SK-N-SH treated with all-trans-retinoic acid at 6 μM for 48 hours (cell line): Measurements from ENCODE around the gene PCID2.

ENCODE experiments used
- ATAC-seq: fragments of 200-7000 bp; cut with Tn5 transposase; 3 replicates; pipeline ENCODE4 v1.9.1; 2020; ENCODE audit warnings: mild to moderate bottlenecking, moderate library complexity
- ARNTL ChIP-seq: fragments of 450-650 bp; formaldehyde crosslinking; IDR thresholded peaks from 2 replicates; pipeline ENCODE4 v1.5.0; 2020; ENCODE audit warnings: low read depth, mild to moderate bottlenecking, moderate library complexity, borderline replicate concordance
- BACH2 ChIP-seq: fragments of 250-450 bp; sonication (Bioruptor Pico); IDR thresholded peaks from 2 replicates; pipeline ENCODE4 v1.9.0; 2021; ENCODE audit warnings: mild to moderate bottlenecking, borderline replicate concordance
- CSDC2 ChIP-seq: fragments of 250-450 bp; sonication (Bioruptor Pico); IDR thresholded peaks from 2 replicates; pipeline ENCODE4 v1.5.0; 2020; ENCODE audit warnings: mild to moderate bottlenecking, moderate library complexity
- GLIS3 ChIP-seq: fragments of 250-450 bp; sonication (Bioruptor Pico); IDR thresholded peaks from 2 replicates; pipeline ENCODE4 v1.5.0; 2020; ENCODE audit warnings: mild to moderate bottlenecking, moderate library complexity
- ISL1 ChIP-seq: fragments of 250-450 bp; sonication (Bioruptor Pico); IDR thresholded peaks from 2 replicates; pipeline ENCODE4 v2.1.2; 2022; ENCODE audit warnings: mild to moderate bottlenecking, moderate library complexity
- OSR1 ChIP-seq: fragments of 250-450 bp; sonication (Bioruptor Pico); IDR thresholded peaks from 2 replicates; pipeline ENCODE4 v1.8.0; 2022; ENCODE audit warnings: moderate library complexity, mild to moderate bottlenecking, inconsistent platforms
- PATZ1 ChIP-seq: fragments of 250-450 bp; sonication (Bioruptor Pico); IDR thresholded peaks from 2 replicates; pipeline ENCODE4 v1.8.0; 2020; ENCODE audit warnings: mild to moderate bottlenecking, moderate library complexity, borderline replicate concordance
- POU6F1 ChIP-seq: fragments of 250-450 bp; sonication (Bioruptor Pico); IDR thresholded peaks from 2 replicates; pipeline ENCODE4 v1.8.0; 2021; ENCODE audit warnings: low read depth, mild to moderate bottlenecking, moderate library complexity, borderline replicate concordance
- PPARA ChIP-seq: fragments of 250-450 bp; sonication (Bioruptor Pico); IDR thresholded peaks from 2 replicates; pipeline ENCODE4 v1.5.0; 2020; ENCODE audit warnings: mild to moderate bottlenecking, borderline replicate concordance
- RARB ChIP-seq: fragments of 250-450 bp; sonication (Bioruptor Pico); IDR thresholded peaks from 2 replicates; pipeline ENCODE4 v1.8.0; 2021; ENCODE audit warnings: mild to moderate bottlenecking, moderate library complexity
- SNAI2 ChIP-seq: fragments of 250-450 bp; sonication (Bioruptor Pico); IDR thresholded peaks from 2 replicates; pipeline ENCODE4 v1.5.0; 2020; ENCODE audit warnings: mild to moderate bottlenecking, moderate library complexity
- TCF4 ChIP-seq: fragments of 250-450 bp; sonication (Bioruptor Pico); IDR thresholded peaks from 2 replicates; pipeline ENCODE4 v1.8.0; 2021; ENCODE audit warnings: mild to moderate bottlenecking, moderate library complexity, borderline replicate concordance
- TOX ChIP-seq: fragments of 250-450 bp; sonication (Bioruptor Pico); IDR thresholded peaks from 2 replicates; pipeline ENCODE4 v1.8.0; 2021; ENCODE audit warnings: mild to moderate bottlenecking, moderate library complexity, borderline replicate concordance
- TSHZ2 ChIP-seq: fragments of 250-450 bp; sonication (Bioruptor Pico); IDR thresholded peaks from 2 replicates; pipeline ENCODE4 v1.5.0; 2020; ENCODE audit warnings: mild to moderate bottlenecking, moderate library complexity
- ZC3H10 ChIP-seq: fragments of 250-450 bp; sonication (Bioruptor Pico); IDR thresholded peaks from 2 replicates; pipeline ENCODE4 v1.5.1; 2021; ENCODE audit warnings: mild to moderate bottlenecking, moderate library complexity
- ZFP3 ChIP-seq: fragments of 250-450 bp; sonication (Bioruptor Pico); IDR thresholded peaks from 2 replicates; pipeline ENCODE4 v1.5.0; 2020; ENCODE audit warnings: mild to moderate bottlenecking, moderate library complexity
- ZFP30 ChIP-seq: fragments of 450-650 bp; formaldehyde crosslinking; IDR thresholded peaks from 2 replicates; pipeline ENCODE4 v1.5.0; 2022; ENCODE audit warnings: mild to moderate bottlenecking, moderate library complexity
- ZNF565 ChIP-seq: fragments of 450-650 bp; formaldehyde crosslinking; conservative IDR thresholded peaks from 2 replicates; pipeline ENCODE4 v1.5.0; 2020; ENCODE audit warnings: low read depth, mild to moderate bottlenecking, moderate library complexity
- ZNF70 ChIP-seq: fragments of 450-650 bp; formaldehyde crosslinking; IDR thresholded peaks from 2 replicates; pipeline ENCODE4 v1.5.0; 2020; ENCODE audit warnings: mild to moderate bottlenecking, moderate library complexity
- ZNF8 ChIP-seq: fragments of 450-650 bp; formaldehyde crosslinking; IDR thresholded peaks from 2 replicates; pipeline ENCODE4 v1.5.0; 2020; ENCODE audit warnings: mild to moderate bottlenecking, moderate library complexity
- TF ChIP-seq, protein P1 (sequence below): fragments of 250-450 bp; sonication (Bioruptor Pico); IDR thresholded peaks from 2 replicates; pipeline ENCODE4 v1.5.1; 2020; ENCODE audit warnings: low read depth, mild to moderate bottlenecking, moderate library complexity

Gene PCID2

DNA sequence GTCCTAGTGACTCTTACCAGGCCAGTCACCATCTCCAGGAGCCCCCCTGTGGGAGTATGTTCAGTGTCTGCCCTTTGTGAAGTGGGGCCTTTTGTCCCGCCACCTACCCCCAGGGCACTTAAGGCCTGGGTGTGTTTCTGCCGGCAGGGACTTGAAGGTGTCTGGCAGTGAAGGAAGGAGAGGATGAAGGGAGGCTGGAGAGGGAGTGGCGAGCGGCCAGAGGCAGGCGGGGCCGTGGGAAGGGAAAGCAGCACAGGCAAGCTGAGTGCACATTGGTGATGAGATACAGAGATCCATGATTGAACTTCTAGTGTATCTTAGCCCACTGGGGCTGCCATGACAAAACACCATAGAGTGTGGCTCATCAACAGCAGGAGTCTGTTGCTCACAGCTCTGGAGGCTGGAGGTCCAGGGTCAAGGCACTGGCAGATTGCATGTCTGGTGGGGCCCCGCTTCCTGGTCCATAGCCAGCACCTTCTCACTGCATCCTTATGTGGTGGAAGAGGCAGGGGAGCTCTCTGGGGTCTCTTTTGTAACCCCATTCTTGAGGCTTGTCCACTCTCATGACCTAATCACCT lies 18.5 kb upstream of the PCID2 start:
- ATAC-seq, result no peak
- TF ChIP-seq ZNF8 (CRISPR knock-in tag), result no peak
- no peak for TF ChIP-seq ARNTL (CRISPR knock-in tag)
- TF ChIP-seq, protein P1, sequence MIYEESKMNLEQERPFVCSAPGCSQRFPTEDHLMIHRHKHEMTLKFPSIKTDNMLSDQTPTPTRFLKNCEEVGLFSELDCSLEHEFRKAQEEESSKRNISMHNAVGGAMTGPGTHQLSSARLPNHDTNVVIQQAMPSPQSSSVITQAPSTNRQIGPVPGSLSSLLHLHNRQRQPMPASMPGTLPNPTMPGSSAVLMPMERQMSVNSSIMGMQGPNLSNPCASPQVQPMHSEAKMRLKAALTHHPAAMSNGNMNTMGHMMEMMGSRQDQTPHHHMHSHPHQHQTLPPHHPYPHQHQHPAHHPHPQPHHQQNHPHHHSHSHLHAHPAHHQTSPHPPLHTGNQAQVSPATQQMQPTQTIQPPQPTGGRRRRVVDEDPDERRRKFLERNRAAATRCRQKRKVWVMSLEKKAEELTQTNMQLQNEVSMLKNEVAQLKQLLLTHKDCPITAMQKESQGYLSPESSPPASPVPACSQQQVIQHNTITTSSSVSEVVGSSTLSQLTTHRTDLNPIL (CRISPR knock-in tag), result no peak
- TF ChIP-seq POU6F1 (CRISPR knock-in tag), result no peak
- TF ChIP-seq BACH2 (CRISPR knock-in tag), result no peak
- TF ChIP-seq PPARA (CRISPR knock-in tag), result no peak
- TF ChIP-seq TCF4 (CRISPR knock-in tag), result no peak
- TF ChIP-seq OSR1 (CRISPR knock-in tag), result no peak
- no peak for TF ChIP-seq PATZ1 (CRISPR knock-in tag)
- TF ChIP-seq ZFP30 (CRISPR knock-in tag), result no peak
- TF ChIP-seq SNAI2 (CRISPR knock-in tag), result no peak

GRCh38 chr13:113225515-113225914 lies 17.0 kb upstream of the PCID2 start:
- no peak for ATAC-seq
- TF ChIP-seq TOX, result no peak
- TF ChIP-seq ZFP30 (CRISPR knock-in tag), result no peak
- TF ChIP-seq TSHZ2 (CRISPR knock-in tag), result no peak
- no peak for TF ChIP-seq RARB (CRISPR knock-in tag)
- TF ChIP-seq CSDC2 (CRISPR knock-in tag), result no peak
- TF ChIP-seq GLIS3, result no peak
- no peak for TF ChIP-seq ZNF565 (CRISPR knock-in tag)
- no peak for TF ChIP-seq ARNTL (CRISPR knock-in tag)
- TF ChIP-seq OSR1 (CRISPR knock-in tag), result no peak

- TF ChIP-seq TOX (no peak), ISL1 (CRISPR knock-in tag) (no peak), CSDC2 (CRISPR knock-in tag) (no peak), ZFP30 (CRISPR knock-in tag) (no peak), POU6F1 (CRISPR knock-in tag) (no peak), ZC3H10 (CRISPR knock-in tag) (no peak), ZNF565 (CRISPR knock-in tag) (no peak), ARNTL (CRISPR knock-in tag) (no peak), SNAI2 (CRISPR knock-in tag) (no peak), ZFP3 (CRISPR knock-in tag) (no peak), PATZ1 (CRISPR knock-in tag) (no peak), RARB (CRISPR knock-in tag) (no peak), TSHZ2 (CRISPR knock-in tag) (no peak), OSR1 (CRISPR knock-in tag) (no peak), ZNF70 (no peak), BACH2 (CRISPR knock-in tag) (no peak), PPARA (CRISPR knock-in tag) (no peak)
- no peak for ATAC-seq
Observed at GRCh38 chr13:113224486-113224885, 16.0 kb upstream of the PCID2 start.
